H1 (cell line): Measurements from ENCODE around the gene GALNT9.

Experiments used
- EP300 ChIP-seq, 2 experiments: IDR thresholded peaks; 1 replicate in 1 of 2; 2 replicates in 1 of 2; pipeline ENCODE4 v1.6.1; 2011 to 2012; ENCODE audit warnings: low read depth in 2 of 2, low read length in 2 of 2, mild to moderate bottlenecking in 2 of 2, borderline replicate concordance in 1 of 2, inconsistent platforms in 1 of 2, moderate library complexity in 1 of 2
- HDAC2 ChIP-seq, 2 experiments: fragments of 300-600 bp in 1 of 2; sonication (generic) in 1 of 2; IDR thresholded peaks; 2 replicates each; pipeline ENCODE4 v1.6.1; 2011 to 2012; ENCODE audit warnings: low read depth in 2 of 2, low read length in 2 of 2, mild to moderate bottlenecking in 2 of 2, moderate library complexity in 2 of 2, borderline replicate concordance in 1 of 2, inconsistent platforms in 1 of 2

GRCh38 chr12:132322206-132323132 lies 6.9 kb downstream of the GALNT9 start:
- TF ChIP-seq EP300 (IDR thresholded peaks at IDR 0.05; ENCODE audit: borderline replicate concordance in 1 of 2, low read depth in 2 of 2, low read length in 2 of 2) (no peak), HDAC2 (IDR thresholded peaks at IDR 0.05; ENCODE audit: borderline replicate concordance in 1 of 2, low read depth in 2 of 2, low read length in 2 of 2) (no peak)
